Fibroblast of skin of left biceps (primary cell): ENCODE data around the gene DNAH8.
A peak's percentile ranks its signal among the peaks of the same experiment; 100 is the strongest.

Source experiments
- DNase-seq, 2 experiments: peaks; one replicate each; pipeline ENCODE4 v3.0.0-alpha.2; 2013; ENCODE audit warnings: low read depth in 2 of 2

The DNAH8 gene, protein sequence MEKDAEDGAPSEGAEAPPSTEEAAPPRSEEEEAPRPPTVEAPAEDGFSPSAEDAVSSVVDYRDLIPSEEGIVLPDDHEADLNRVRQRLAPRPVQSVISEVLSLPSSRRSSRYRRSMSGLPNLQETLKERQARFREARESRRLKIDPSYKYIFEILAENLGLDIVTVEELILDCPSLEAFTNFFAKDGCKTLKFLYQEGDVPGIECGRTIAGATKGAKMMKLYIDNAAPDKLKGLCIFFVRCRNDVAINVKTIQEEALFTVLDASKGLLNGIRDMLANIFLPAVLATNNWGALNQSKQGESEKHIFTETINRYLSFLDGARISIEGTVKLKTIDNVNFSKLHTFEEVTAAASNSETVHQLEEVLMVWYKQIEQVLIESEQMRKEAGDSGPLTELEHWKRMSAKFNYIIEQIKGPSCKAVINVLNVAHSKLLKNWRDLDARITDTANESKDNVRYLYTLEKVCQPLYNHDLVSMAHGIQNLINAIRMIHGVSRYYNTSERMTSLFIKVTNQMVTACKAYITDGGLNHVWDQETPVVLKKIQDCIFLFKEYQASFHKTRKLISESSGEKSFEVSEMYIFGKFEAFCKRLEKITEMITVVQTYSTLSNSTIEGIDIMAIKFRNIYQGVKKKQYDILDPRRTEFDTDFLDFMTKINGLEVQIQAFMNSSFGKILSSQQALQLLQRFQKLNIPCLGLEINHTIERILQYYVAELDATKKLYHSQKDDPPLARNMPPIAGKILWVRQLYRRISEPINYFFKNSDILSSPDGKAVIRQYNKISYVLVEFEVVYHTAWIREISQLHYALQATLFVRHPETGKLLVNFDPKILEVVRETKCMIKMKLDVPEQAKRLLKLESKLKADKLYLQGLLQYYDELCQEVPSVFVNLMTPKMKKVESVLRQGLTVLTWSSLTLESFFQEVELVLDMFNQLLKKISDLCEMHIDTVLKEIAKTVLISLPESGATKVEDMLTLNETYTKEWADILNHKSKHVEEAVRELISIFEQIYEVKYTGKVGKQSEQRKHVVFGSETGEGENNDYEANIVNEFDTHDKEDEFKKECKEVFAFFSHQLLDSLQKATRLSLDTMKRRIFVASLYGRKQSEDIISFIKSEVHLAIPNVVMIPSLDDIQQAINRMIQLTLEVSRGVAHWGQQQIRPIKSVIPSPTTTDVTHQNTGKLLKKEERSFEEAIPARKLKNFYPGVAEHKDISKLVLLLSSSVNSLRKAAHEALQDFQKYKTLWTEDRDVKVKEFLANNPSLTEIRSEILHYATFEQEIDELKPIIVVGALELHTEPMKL (N-terminal part only)

DNA sequence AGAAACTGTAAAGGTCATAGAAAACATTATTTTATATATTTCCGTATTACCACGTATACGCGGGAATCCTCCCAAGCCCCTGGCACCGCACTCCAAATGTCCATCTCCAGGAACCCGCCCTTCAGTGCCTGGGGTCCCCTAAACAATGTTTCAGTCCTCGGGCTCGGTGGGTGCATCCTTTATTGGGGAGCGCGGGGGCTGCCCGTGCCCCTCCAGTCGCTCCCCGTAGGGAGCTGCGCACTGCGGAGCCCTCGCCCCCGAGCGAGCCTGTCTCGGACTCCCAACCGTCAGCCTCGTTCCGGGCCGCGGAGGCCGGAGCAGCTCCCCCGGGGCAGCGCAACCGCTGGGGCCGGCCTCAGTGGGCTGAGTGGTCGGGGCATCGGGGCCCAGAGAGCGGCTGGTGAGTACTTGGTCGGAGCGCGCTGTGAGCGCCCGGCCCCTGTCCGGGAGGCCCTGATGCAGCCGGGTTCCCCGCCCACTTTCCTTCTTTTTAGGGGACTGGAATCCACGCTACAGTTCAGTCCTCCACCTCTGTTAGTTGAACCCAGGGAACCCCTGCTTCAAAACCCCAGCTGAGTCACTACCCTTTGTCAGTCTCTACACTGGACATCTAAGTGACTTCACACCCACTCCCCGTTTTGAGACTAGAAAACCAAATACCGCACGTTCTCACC, at the start of gene DNAH8:
DNAH8 (plus strand) TSS at position 296 of the 674 bp plus-strand sequence. CDS start 7,499 bp downstream, outside the sequence.
- DNase-seq: no peak

DNA sequence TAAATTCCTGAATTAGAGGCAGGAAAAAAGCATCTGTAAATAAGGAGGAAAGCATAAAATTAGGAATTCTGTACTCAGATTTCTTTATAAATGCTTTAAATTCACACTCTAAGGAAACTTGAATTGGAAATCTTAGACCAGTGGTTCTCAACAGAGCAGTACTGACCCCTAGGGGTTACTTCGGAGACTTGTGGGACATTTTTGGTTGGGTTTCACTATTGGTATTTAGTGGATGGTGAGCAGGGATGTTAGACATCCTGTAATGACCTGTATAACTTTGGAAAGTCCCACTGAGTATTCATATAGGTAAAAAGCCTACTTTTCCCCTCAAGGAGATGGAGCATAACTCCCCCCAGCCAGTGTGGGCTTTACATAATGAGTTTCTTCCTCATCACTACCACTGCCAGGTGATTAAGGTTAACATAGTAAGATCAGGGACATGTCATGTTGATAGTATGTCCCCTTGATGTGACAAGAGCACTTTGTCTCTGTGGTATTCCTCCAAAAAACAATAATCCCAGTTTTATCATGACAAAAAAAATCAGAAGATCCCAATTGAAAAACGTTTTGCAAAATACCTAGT, 43.1 kb upstream of the DNAH8 start:
- DNase-seq: peak; percentile 11 to 17

DNA sequence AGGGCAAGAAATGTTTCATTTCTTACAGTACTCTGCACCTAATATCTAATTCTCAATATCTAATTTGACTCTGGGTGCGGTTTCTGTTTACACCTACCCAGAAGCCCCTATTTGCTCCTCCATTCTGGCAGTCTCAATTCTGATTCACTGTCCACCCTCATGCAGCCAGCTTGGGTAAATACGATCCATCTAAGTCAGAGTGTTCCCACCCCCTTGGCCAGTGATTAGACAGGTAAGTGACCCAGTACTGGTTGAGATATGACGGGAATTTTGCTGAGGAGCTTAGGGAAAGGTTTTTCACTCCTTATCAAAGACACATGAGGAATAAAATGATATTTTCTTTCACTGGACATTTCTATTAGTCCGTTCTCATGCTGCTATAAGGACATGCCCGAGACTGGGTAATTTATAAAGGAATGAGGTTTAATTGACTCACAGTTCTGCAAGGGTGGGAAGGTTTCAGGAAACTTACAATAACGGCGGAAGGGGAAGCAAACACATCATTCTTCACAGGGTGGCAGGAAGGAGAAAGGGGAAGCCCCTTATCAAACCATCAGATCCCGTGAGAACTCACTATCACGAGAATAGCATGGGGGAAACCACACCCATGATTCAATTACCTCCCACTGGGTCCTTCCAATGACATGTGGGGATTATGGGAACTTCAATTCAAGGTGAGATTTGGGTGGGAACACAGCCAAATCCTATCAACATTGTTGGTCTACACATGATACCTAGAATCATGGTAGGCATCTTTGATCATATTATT, 41.5 kb upstream of the DNAH8 start:
- no peak for DNase-seq

DNA sequence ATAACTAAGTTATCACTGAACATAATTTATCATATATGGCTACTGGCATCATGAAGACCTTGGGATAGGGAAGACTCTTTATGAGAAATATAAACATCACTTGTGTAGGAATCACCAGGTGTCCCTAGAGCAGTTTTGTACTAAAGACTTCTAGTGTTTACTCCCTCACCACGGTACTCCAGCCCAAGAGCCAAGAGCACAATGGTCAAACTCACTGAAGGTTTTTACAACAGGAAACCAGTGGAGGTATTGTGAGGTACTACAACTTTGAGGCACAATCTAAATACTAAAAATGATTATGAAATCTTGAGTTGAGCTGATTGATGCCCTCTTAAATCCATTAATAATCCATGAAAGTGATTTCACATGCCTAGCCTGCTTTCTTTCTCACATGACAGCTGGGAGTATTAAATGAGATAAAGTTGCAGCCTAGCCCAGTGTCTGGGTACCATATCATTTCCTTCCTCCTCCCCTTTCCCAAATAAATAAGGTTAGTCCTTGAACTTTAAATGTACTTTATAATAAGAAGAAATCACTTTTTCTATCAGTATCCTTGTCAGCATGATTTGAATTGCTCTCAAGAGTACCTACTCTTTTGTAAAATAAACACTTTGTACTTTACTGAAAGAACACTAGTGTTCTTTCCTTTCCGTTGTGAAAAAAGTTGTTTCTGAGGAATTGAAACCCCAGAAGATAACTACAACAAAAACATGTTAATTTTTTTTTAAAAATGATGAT, 38.7 kb upstream of the DNAH8 start:
- DNase-seq: no peak

DNA sequence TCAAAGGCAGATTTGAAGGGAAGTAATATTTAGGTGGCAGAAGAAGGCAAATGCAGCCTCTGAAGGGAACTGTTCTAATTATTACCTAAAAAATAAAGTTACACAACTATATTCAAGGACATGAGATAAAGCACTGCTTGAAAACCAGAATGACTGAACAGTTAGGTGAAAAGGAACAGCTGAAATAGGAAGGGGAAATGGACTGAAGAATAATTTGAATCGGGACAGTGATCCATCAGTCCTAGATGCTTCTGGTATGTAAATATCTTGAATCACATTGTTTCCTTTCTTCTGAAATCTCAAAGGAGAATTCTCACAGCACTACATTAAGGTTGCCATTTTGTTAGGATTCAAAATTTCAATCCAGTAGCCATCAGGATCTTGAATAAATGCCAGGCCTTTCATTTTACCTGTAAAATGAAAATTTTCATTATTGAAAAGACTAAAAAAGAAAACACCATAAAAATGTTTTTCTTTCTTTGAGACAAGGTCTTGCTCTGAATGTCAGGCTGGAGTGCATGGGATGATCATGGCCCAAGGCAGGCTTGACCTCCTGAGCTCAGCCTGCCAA, 38.1 kb upstream of the DNAH8 start:
- no peak for DNase-seq

DNA sequence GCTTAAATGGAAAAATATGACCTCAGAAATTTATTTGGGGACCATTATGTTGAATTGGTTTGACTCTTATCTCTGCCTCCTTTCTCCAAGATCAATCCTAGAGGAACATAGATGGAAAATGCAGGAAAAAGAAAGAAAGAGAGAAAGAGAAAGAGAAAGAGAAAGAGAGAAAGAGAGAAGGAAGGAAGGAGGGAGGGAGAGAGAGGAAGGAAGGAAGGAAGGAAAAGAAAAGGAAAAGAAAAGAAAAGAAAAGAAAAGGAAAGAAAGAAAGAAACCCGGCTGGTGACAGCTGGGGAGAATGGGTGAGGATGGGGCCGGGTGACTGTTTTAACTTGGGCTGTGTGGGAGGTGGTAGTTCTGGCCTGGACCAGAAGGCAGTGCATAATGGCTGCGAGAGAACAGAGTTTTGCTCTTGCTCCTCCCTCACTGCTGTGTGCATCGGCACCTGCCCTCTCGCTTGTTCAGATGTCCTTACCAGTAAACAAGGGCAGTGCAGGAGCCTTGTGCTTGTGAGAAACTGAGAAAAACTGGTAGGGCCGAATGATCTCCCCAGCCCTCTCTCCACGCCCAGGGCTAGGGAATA, 36.8 kb upstream of the DNAH8 start:
- no peak for DNase-seq

DNA sequence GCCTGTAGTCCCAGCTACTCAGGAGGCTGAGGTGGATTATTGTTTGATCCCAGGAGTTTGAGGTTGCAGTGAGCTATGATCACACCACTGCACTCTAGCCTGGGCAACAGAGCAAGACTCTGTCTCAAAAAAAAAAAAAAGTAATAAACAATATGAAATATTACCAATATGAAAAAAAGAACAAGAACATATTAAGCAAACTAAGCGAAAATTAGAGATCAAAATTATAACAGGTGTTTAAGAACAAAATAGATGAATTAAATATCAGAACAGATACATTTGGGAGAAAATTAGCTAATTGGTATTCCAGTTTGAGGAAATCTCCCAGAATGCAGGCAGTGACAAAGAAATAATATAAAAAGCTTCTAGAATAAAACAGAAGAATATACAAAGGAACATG, 35.4 kb upstream of the DNAH8 start:
- no peak for DNase-seq

DNA sequence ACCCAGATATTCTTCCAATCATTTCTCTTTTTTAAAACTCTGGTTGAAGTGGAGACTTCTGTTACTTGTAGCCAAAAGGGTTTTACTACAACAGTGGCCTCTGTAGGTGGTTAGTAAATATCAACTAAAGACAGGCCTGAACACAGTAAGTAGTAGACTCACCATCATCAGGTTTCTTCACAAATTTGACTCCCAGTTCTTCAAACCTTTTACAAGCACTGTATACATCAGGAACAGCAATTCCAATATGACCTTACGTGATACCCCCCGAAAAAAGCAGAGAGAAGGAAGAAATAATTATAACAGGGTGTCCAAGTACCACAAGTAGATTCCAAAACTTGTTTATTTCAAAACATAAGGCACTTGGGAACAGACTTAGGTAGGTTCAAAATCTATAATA, 33.3 kb upstream of the DNAH8 start:
- DNase-seq: no peak

DNA sequence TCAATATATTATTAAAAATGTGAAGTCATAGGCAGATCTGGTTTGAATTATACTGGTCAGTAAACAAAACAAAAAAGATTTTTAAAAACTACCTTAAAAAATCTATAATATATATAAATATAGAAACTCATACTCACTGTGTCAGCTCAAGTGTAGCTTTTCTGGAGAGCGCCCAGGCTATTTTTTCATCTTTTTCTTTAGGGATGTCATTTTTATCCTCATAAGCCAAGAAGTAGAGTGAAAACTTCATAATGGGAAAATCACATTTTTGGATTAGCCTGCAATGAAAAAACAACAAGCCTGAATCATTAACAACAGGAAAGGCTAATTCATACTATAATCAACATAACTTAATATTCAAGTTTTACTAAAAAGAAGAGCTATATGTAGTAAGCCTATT, 30.9 kb upstream of the DNAH8 start:
- DNase-seq: no peak

DNA sequence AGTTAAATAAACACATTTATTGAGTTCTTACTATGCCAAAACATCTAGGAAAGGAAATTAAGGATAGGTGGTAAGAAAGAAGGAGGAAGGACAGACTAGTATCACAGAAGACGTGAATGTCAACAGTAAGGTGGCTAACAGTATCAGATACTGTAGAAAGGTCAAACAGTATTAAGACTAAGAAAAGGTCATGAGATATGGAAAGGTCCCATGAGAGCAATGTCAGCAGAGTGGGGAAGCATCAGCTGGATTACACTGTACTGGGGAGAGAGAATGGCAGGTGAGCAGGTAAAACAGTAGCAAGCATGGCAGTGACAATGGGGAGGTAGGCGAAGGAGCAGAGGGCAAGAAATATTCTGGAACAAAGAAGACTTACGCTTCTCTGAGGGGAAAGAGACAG, 30.2 kb upstream of the DNAH8 start:
- DNase-seq: no peak

DNA sequence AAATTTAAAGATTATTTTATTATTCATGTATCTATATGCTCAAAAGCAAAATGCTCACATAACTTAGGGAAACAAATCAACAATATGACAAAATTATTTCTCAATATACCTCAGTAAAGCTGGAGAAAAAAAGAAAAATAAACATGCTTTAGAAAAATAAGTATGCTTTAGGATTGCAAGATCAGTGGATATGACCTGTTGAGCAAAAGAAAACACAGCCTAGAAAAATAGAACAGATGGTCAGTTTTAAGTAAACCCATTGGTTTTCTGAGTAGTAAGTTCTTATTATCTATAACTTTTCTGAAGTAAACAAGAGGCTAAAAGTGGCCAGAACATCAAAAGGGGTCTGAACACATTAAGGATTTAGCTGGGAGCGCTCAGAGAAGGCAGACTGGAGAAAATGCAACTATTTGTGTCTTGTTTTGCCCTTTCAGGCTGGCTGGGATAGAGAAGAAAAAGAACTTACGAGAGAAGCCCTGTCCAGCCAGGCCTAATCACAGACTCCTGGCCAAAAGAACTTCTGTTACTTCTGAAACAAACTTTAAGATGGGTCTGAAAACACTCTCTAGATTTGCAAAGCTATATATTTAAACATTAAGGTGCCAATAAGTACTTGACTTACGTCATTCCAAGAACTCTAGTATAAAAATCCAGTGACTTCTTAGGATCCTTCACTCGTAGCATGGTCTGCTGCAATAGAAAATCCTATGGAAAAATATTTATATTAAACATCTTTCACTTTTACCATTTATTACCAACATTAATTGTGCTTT, 28.7 kb upstream of the DNAH8 start:
- DNase-seq: no peak

DNA sequence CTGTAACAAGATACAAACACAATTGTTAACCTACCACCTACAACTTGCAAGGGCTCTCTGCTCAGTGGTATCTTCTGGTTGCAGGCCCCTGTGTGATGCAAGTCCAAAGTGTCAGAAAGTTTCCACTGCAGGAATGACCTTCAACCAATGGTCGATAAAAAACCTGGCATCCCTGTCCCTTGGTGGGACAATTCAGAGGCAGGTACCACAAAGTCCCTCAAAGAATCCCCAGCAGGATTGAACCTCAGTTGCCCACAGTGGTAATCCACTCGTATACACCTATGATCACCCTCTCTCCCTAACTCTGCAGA, 28.1 kb upstream of the DNAH8 start:
- no peak for DNase-seq

DNA sequence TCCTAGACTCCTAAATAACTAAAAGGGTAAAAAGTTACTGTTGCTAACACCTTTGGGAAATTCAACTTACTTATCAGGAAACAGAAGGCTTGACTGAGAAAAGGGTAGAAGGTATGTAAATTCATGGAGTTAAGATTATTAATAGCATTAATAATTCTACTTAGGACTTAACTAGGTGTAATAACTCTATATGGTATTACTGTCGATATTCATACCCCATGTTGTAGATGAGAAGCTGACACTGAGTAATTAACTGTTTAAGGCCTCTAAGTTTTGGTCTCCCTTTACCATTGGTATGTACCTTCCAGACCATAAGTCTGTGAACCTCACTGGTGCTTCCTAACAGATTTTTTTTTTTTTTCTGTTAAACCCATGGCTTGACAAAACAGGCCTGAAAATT, 27.6 kb upstream of the DNAH8 start:
- DNase-seq: no peak

DNA sequence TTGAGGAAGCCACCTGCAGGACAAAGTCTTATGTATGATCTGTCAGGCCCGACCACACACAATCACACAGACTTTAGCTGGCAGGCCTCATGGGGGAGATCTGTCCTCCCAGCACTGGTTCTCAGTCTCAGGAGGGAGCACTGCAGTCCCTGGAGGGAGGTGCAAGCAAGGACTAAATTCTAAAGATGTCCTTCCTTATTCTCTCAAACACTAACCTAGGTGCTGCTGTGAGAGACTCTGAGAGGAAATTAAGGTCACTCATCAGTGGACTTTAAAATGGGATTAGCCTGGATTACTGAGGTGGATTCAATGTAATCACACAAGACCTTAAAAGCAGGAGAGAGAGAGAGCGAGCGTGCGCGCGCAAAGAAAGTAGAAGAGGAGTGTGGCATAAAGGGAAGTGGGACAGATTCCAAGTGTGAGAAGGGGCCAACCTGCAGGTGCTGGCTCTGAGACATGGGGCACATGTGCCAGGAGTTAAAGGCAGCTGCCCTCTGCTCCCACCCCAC, 26.5 kb upstream of the DNAH8 start:
- no peak for DNase-seq

DNA sequence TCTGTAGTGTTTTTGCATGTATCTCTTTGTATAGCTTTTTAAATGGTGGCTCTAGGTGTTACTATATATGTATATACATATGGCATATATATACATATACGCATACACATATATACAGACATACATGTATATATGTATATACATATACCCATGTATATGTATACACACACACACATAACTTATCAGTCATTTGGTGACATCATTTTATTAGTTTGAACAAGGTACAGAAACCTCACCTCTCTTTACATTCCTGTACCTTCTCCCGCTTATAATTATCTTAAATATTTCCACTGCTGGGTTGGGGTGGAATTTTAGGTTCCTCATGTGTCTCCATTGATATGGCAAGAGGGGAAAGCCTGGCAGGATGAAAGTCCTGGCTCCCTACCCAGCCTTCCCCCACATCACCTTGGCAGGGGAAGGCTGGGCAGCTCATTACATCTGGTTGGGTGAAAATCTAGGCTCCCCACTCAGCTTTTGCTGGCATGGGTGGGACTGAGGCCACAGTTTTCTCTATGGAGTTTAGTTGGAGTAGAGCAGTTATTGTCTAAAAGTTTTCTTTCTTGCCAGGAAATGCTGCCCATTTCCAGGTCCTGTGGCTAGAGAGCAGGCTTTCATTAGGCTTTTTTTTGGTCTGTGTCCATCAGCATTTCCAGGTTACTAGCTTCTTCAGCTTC, 19.7 kb upstream of the DNAH8 start:
- no peak for DNase-seq

DNA sequence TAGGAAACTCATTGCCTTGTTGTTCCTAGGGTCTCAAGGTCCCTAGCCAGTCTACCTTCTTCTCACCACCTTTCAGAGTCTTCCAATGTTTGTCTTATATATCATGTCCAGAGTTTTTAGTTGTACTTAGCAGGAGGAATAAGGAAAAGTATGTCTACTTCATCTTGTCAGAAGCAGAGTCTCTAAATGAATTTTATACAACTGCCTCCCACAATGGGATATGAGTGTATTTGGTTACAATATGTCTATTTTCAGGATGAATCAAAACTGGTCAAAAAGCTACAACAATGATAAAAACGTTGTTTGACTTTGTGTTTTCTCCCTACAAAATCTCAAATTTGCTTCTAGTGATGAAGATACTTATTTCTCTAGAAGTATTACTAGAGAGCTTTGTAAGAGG, 19.2 kb upstream of the DNAH8 start:
- DNase-seq: no peak

DNA sequence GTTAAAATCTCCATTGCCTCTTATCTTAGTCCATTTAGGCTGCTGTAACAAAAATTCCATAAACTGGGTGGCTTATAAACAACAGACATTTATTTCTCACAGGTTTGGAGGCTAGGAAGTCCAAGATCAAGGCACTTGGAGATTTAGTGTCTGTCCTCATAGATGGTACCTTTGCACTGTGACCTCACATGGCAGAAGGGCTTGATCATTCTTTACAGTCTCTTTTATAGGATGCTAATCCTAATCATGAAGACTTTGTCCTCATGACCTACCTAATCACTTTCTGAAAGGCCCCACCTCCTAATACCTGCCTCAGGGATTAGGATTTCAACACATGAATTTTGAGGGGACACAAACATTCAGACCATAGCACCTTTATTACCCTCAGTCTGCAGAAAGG, 18.8 kb upstream of the DNAH8 start:
- no peak for DNase-seq

DNA sequence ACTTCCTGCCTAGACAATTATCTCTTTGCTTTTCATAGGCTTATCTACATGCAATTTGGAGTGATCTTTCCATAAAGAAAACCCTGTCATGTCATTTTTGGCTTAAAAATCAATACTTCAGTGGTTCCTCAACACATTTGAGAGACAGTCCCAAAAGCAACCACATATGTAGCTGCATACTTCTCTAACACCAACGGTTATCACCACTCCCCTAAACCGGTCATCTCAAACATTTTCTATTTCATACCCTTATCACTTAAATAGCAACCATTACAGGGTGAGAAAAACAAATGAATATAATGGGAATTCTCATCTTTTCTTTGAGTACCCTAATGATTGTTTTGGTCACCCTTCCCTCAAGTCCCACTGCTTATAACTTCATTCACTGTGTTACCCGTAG, 17.3 kb upstream of the DNAH8 start:
- DNase-seq: no peak
